Erythroblast (primary cell): Measurements from ENCODE around the gene HSDL1.

Source experiments
- DNase-seq, 2 experiments: peaks; one replicate each; lab custom pipeline; 2025; lab: John Stamatoyannopoulos, UW
- GATA1 ChIP-seq: IDR thresholded peaks from 2 replicates; pipeline ENCODE4 v1.6.1; 2011; ENCODE audit warnings: low read depth, mild to moderate bottlenecking, control low read depth, low read length, moderate library complexity
- POLR2A ChIP-seq: IDR thresholded peaks from 2 replicates; pipeline ENCODE4 v1.6.1; 2011; ENCODE audit warnings: mild to moderate bottlenecking, low read length

Gene HSDL1

GRCh38 chr16:84144859-84145639 is at the start of gene HSDL1, which contains the start of gene DNAAF1:
HSDL1 (minus strand) TSS chr16:84145177; CDS start chr16:84131321, 13,856 bp downstream.
DNAAF1 (plus strand) TSS chr16:84145308; CDS start chr16:84145441, 133 bp downstream.
- TF ChIP-seq POLR2A (peak; percentile 21), GATA1 (no peak)
- DNase-seq = peak; percentile 91 to 97

GRCh38 chr16:84194018-84194417 is 49.0 kb upstream of the HSDL1 start:
- DNase-seq = no peak
- TF ChIP-seq GATA1 (no peak), POLR2A (no peak)

- no peak for DNase-seq
- no peak for TF ChIP-seq GATA1
- no peak for TF ChIP-seq POLR2A
Observed at GRCh38 chr16:84193480-84193879, 48.5 kb upstream of the HSDL1 start.

GRCh38 chr16:84191466-84191865 is 46.5 kb upstream of the HSDL1 start:
- TF ChIP-seq POLR2A (no peak), GATA1 (no peak)
- DNase-seq = no peak

GRCh38 chr16:84190731-84191388 is 45.9 kb upstream of the HSDL1 start, which contains the start of gene ADAD2:
ADAD2 (plus strand) TSS chr16:84191157; CDS start chr16:84191231, 74 bp downstream.
- TF ChIP-seq POLR2A (no peak), GATA1 (no peak)
- peak; percentile 29 to 35 for DNase-seq

GRCh38 chr16:84186685-84187437 is 41.9 kb upstream of the HSDL1 start, which contains the start of gene TAF1C:
TAF1C (minus strand) TSS chr16:84187057; CDS start chr16:84184988, 2,069 bp downstream.
- TF ChIP-seq POLR2A (peak; percentile 63), GATA1 (no peak)
- DNase-seq = peak; percentile 95 to 97

- no peak for DNase-seq
- TF ChIP-seq GATA1 (no peak), POLR2A (no peak)
Observed at GRCh38 chr16:84184775-84185174, 39.8 kb upstream of the HSDL1 start.

GRCh38 chr16:84183911-84184591 is 39.1 kb upstream of the HSDL1 start:
- TF ChIP-seq GATA1 (no peak), POLR2A (no peak)

GRCh38 chr16:84183572-84183875 is 38.5 kb upstream of the HSDL1 start:
- no peak for DNase-seq
- TF ChIP-seq GATA1 (no peak), POLR2A (no peak)

More at GRCh38 chr16:84183911-84184591, 39.1 kb upstream of the HSDL1 start:
- no peak for DNase-seq

- DNase-seq = no peak
- TF ChIP-seq POLR2A (no peak), GATA1 (no peak)
Observed at GRCh38 chr16:84182680-84183571, 37.9 kb upstream of the HSDL1 start.

GRCh38 chr16:84182104-84182503 is 37.1 kb upstream of the HSDL1 start:
- no peak for DNase-seq
- no peak for TF ChIP-seq POLR2A
